Amniotic epithelial cell (primary cell): ENCODE measurements around the gene NPY4R.
"Not testable (repeated sequence)": the region's sequence is repeated elsewhere in the genome, so short reads cannot be mapped to it uniquely, and the experiment has no call there.

Experiments
- DNase-seq: peaks from one replicate; pipeline ENCODE4 v3.0.0-alpha.2; 2010; ENCODE audit warnings: low read depth

NPY4R gene

DNA sequence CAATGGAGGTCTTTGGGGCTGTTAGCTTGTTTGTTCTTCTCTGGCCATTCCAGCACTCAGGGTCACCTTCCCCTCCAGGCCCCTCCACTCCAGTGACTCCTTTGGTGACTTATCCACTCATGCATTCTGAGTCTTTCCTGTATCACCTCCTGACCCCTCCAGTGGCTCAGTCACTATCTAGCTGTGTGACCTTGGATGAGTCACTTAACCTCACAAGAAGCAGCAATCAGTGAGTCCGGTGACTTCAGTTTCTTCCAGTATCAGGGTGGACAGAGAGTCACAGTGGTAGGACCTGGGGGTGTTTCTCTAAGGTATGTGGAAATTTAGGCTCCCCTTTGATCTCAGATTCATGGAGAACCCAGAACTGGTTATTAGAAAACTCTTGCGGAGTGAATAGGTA lies 9.8 kb downstream of the NPY4R start:
- not testable (repeated sequence) for DNase-seq

DNA sequence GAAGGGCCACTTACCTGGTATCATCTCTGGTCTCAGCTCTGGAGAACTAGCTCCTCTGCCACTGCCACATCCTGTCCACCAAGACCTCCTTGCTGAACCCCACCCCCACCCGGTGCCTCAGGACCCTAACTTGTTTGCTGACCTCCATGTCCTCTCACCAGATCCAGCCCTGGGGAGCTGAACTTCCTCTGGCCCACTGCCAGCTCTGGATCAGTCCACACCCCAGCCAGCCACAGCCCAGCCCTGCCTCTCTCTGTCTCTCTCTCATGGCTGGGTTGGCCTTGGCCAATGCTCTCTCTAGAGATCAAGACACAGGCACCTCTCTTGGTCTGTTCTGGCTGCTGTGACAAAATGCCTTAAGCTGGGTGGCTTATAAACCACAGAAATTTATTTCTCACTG lies 14.4 kb downstream of the NPY4R start:
- not testable (repeated sequence) for DNase-seq

DNA sequence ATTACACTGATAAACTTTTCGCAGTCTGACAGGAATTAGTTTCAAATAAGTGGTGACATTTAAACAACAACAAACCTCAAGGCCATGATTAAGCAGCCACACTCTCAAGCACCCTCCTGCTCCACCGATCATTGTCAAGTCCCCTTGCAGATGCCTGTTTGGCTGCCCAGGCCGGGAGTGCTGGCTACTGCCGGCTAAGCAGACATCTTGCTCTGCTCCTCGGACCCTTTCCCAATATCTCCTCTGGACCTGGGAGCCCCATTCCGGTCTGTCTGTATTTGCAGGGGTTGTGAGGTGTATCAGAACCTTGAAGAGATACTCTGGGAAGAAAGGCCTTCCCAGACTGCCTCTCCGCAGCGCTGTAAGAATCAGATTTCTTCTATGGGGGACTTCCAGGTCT lies 14.9 kb downstream of the NPY4R start:
- DNase-seq = not testable (repeated sequence)

DNA sequence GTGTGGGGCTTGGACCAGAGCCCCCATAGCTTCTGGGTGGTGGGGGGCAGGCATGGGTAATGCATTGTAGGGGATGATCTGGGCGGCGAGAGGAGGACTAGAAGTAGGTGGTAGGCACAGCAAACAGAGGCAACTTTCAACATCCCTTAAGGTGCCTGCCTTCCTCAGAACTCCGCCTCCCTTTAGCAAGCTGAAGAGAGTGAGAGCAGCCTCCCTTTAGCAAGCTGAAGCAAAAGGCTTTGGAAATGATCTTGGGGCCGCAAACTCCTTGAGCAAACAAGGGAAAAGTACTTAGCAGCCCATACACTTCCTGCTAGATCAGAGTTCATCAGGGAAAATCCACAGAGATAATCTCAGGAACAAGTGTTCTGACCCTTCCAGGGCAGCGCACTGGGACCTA lies 18.3 kb downstream of the NPY4R start:
- DNase-seq = not testable (repeated sequence)

DNA sequence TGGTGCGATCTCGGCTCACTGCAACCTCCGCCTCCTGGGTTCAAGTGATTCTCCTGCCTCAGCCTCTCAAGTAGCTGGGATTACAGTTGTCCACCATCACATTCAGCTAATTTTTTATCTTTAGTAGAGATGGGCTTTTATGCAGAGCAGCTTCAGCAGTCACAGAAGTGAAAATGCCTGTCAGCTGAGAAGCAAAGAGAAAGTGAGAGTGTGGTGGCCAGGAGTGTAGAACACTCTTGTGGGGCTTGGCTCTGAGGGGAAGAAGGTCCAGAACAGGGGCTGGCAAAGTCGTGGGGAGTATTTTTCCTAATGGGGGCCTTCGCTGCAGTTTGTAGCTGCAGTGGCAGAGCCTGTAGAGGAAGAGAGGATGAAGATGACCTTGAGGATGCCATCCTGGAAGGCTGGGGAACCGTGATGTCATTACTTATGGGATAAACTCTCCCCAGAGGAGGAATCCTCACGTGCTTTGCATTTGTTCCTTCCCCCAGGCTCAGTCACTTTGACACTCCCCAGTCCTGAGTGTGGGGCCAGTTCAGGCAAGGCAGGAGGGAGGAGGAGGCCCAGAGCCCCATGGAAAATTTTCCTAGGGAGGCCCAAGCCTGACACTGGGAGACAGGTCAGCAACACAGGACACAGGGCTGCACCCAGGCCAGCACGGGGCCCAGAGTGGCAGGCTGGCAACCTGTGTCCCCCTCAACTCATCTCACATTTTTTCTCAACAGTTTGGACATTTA lies 20.2 kb downstream of the NPY4R start:
- DNase-seq = not testable (repeated sequence)

DNA sequence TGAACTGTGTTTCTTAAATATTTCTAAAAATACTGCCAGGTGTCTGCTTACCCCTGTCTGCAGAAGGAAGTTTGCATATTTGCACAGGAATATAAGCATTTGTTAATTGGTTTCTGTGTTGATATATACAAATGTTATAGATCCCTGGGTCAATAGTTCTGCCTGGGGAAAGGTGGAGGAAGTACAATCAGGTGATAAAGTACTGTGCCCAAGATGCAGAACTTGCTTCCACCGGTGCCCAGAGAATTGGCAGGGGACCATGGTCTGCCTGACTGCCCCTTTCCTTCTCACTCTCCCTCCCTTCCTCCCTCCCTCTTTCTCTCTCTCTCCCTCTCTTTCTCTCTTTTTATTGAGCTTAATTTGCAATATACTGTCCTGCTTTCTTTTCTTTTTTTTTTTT lies 22.3 kb downstream of the NPY4R start:
- DNase-seq = not testable (repeated sequence)

DNA sequence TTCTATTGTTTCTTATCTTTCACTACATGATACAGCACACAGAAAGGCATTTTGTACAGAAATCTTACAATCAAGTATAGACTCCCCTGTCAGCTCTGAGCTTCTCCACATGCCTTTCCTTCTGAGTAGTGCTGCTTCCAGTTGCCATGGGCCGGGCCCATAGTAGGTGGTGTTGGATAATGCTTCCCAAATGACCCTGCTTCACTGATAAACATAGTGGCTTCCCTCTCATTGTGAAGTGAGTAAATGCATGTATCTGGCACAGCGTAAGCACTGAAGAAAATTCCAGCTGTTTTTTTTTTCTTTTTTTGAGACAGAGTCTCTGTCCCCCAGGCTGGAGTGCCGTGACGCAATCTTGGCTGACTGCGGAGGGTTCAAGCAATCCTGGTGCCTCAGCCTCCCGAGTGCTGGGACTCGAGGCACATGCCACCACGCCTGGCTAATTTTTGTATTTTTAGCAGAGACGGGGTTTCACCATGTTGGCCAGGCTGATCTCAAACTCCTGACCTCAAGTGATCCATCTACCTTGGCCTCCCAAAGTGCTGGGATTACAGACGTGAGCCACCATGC lies 23.0 kb downstream of the NPY4R start:
- peak; percentile 70 for DNase-seq

DNA sequence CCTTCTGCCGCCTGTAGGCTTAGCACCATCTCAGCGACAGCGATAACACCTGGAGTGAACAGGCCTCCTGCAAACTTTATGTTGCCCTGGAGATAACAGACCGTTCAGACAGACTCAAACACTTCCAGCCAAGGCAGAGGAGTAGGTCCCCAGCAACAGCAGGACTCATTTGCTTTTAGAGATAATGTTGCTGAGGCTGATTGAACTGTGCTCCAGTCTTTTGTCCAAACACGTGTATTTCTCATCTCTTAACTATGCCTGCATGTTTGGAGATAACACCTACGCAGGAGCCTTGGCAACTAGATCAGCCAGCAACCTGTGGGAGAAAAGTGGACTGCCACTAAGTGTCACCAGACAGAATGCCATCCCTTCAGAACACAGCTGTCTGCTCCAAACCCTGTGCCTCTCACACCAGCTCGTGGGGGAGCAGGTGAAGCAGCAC lies 23.9 kb downstream of the NPY4R start:
- DNase-seq = peak; percentile 74

DNA sequence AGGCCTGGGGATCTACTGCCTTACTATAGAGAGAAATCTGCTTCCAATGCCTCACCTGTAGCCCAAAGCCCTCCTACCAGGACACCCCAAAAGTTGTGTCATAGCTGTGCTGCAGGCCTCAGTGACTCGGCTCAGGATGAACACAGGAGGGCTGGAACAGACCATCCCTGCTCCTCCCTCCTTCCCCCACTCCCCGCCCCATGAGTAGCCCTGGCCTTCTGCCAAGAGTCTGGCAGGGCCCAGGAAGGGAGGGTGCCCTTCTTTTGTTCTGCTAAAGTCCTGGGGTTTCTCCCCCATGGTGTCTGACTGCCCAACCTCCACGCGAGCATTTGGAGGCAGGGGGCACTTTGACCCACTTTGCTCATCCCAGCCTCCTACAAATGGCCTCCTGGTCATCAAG lies 24.8 kb downstream of the NPY4R start:
- not testable (repeated sequence) for DNase-seq

DNA sequence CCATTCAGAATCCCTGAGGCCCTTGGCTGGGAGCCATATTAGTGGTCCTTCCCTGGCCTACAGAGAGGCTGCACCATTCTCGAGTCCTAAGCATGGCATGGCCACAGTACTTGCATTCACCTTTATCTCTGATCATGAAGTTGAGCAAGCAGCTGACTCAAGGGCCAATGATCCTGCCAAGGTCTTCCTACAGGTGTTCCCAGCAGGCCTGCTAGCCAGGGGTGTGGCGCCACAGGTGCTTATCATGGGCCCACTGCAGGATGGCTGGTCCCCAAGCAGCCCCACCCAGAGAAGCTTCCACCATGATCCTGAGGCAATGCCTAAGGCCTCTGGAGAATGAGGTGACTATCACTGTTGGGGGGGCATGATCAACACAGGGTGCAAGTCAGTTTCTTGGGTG lies 42.2 kb downstream of the NPY4R start:
- DNase-seq = not testable (repeated sequence)

DNA sequence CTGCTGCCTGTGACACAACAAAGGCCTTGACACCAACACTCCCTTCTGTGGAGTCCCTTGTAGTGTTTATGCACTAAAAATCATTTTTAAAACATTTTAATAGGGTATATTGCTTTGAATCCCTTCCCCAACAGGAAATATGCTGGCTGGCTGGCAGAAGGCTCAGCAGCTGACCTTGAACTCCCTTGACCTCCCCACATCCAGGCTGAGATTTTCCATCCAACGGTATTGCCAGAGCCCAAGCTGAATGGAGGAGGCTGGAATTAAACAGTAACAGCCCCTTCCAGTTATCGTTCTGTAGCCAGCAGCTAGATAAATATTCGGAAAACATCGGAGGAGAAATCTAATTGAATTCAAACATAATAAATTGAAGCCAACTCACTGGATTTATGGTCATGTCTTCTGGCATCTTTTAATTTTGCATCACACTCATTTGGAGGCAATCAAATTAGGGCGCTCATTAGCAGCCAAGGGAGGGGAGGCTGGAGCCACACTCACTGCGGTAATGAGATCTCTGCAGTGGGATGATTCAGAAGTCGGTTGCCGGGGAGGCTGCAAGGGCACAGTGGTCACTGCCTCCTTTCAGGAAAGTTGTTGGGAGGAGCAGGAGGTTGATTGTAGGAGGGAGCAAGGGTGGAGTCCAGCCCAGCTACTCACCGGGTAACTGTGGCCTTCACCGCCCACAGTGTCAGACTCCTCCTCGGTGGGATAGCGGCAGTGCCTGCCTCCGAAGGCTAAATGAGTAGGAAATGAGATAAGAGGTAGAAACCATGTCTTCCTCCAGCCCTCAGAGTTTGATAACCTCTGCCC lies 46.0 kb downstream of the NPY4R start:
- DNase-seq = peak; percentile 19

DNA sequence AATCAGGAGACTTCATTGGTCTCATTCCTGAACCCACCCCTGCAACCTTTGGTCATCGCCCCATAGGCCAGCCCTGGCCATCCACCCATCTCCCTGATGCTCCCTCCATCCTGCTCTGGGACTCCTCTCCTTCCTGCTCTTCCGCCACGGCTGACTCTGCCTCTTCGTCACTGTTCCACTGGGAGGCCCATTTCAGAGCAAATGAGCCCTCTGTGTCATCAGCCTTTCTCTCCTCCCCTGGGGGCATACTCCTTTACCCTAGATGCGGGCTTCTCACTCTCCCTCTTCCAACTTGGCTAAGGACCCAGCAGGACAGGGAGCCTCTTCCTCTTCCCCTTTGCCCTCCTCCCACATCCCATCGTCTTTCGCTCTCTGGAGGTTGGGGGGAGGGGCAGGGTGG lies 47.5 kb downstream of the NPY4R start:
- not testable (repeated sequence) for DNase-seq

DNA sequence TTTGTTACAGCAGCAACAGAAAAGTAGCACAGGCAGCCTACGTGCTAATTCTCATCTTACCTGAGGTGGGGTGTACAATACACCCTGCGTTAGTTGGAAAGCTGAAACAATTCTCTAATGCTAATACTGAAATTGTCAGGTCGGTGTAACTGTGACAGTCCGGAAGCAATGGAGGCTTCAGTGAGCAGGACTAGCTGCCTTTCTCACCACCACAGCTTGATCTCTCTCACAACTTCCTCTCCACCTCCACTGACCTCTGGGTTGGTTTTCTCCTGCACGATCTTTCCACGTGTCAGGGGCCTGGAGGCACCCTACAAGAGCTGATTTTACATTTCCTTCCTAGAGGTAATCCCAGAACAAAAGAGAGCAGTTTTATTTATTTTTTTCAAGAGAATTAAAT lies 50.5 kb downstream of the NPY4R start:
- DNase-seq = not testable (repeated sequence)

DNA sequence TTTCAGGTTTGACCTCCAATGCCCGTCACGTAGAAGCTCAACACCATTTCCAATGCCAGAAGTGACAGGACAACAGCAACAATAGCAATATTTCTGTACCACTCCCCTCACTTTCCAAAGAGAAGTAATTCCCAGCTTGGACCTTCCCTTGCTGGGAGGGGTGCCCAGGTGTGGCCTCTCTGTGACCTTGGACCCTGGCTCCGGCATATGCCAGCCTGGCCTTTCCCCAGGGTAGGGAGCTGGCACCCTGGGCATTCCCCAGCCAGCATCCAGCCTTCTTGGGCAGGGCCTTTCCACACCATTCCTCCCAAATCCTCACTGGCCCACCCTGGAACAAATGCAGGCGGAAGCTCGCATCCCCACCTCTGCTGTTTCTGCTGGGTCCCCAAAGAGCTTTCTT lies 53.1 kb downstream of the NPY4R start:
- DNase-seq = not testable (repeated sequence)

DNA sequence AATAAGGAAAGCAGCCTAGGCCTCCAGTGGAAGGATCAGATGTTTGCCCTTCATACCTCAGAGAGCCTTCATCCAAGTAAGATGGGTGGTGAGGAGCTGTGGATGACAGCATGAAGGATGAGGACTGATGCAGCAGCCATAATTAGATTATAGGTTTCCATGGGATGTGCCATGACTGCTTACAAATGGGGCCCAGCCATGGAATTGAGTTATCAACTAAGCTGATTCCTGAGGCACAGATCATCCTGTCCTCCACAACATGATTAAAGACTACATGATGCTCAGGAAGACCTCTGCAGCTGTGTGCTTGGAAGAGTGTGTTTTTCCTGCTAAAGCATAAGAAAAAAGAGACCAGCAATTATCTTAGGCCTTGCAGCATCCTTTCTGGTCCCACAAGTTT lies 54.6 kb downstream of the NPY4R start:
- DNase-seq = not testable (repeated sequence)
